Liver (tissue), 3 donors: ENCODE results near the gene GMDS.

Experiments
- FOXA1 ChIP-seq: IDR thresholded peaks from 2 replicates; pipeline ENCODE4 v1.6.1; 2016; ENCODE audit warnings: antibody characterized with exemption
- JUND ChIP-seq, 2 donors: IDR thresholded peaks; 2 replicates each; pipeline ENCODE4 v1.6.1; 2016; ENCODE audit warnings: antibody characterized with exemption in 2 of 2
- TF ChIP-seq, protein P1 (sequence below): IDR thresholded peaks from 2 replicates; pipeline ENCODE4 v1.6.1; 2016; ENCODE audit warnings: antibody characterized with exemption
- TF ChIP-seq, protein P2 (sequence below): fragments of 150-350 bp; IDR thresholded peaks from 2 replicates; pipeline ENCODE4 v1.5.1; 2017; ENCODE audit warnings: improper control_type of control experiment, low read depth, low read length; ENCODE audit not compliant: missing input control
- donor health status: healthy.
- donor health status: healthy.

DNA sequence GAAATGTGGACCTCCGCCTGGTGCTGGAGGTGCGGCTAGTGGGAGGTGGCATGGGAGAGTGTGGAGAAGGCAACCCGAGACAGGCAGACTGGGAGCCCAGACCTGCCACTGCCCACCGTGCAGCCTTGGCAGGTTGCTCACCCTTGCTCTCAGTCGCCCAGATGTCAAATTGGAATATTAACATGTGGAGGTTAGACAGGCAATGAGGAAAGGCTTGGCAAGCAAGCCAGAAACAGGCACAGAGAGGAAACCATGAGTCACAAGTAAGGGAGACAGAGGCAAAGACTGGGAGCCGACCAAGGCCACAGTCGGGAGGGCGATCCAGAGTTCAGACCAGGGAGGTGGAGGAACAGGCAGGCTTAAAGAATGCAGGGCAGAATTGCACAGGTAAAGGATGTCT is 457.5 kb downstream of the GMDS start:
- TF ChIP-seq, protein P1, sequence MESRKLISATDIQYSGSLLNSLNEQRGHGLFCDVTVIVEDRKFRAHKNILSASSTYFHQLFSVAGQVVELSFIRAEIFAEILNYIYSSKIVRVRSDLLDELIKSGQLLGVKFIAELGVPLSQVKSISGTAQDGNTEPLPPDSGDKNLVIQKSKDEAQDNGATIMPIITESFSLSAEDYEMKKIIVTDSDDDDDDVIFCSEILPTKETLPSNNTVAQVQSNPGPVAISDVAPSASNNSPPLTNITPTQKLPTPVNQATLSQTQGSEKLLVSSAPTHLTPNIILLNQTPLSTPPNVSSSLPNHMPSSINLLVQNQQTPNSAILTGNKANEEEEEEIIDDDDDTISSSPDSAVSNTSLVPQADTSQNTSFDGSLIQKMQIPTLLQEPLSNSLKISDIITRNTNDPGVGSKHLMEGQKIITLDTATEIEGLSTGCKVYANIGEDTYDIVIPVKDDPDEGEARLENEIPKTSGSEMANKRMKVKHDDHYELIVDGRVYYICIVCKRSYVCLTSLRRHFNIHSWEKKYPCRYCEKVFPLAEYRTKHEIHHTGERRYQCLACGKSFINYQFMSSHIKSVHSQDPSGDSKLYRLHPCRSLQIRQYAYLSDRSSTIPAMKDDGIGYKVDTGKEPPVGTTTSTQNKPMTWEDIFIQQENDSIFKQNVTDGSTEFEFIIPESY: no peak
- TF ChIP-seq, protein P2, sequence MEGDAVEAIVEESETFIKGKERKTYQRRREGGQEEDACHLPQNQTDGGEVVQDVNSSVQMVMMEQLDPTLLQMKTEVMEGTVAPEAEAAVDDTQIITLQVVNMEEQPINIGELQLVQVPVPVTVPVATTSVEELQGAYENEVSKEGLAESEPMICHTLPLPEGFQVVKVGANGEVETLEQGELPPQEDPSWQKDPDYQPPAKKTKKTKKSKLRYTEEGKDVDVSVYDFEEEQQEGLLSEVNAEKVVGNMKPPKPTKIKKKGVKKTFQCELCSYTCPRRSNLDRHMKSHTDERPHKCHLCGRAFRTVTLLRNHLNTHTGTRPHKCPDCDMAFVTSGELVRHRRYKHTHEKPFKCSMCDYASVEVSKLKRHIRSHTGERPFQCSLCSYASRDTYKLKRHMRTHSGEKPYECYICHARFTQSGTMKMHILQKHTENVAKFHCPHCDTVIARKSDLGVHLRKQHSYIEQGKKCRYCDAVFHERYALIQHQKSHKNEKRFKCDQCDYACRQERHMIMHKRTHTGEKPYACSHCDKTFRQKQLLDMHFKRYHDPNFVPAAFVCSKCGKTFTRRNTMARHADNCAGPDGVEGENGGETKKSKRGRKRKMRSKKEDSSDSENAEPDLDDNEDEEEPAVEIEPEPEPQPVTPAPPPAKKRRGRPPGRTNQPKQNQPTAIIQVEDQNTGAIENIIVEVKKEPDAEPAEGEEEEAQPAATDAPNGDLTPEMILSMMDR: no peak
- TF ChIP-seq FOXA1: no peak
- peak in 1 of 2 donors; percentile 18 for TF ChIP-seq JUND (IDR thresholded peaks at IDR 0.05)
